ENCODE measurements around the gene TBCC. TPM values are rescaled to one million over a fixed set of nuclear protein-coding genes. Genes with fewer than 3 reads are reported as not detected.
"Not testable (repeated sequence)": the region's sequence is repeated elsewhere in the genome, so short reads cannot be mapped to it uniquely, and the experiment has no call there.

TBCC gene
- total RNA-seq, 1 donor: 33.7 TPM

DNA sequence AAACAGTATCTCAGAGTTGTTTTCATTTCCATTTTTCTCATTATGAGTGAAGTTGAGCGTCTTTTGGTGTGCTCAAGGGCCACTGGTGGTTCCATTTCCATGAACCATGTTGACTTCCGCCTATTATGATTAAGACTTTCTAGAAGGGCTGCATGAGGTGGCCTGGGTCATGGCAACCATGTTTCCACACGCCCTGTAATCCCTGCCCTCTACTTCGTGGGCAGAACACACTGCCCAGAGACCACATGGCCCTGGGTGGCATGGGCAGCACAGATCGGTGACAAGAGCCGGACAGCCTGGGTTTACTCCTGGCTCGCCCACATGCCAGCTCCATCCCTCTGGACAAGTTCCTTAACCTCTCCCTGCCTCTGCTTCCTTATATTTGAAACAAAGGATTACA lies 38.3 kb downstream of the TBCC start:
- H3K4me3 ChIP-seq (ENCODE audit: insufficient read depth, low read length): no peak overlapping the region
- no peak overlapping the region for H2AFZ ChIP-seq (ENCODE audit: low read length)
- no peaks in the 10 kb centered on the region for H3K27me3 ChIP-seq (ENCODE audit: insufficient read depth, low read length)
- no peaks in the 10 kb centered on the region for H4K20me1 ChIP-seq (ENCODE audit: insufficient read depth, low read length)
- H3K4me2 ChIP-seq (ENCODE audit: insufficient read depth, low read length): no peak overlapping the region
- H3K4me1 ChIP-seq (ENCODE audit: insufficient read depth, low read length): no peaks in the 10 kb centered on the region
- DNase-seq (ENCODE audit: insufficient read length, low spot score, missing footprints): no peak
- no peaks in the 10 kb centered on the region for H3K36me3 ChIP-seq (ENCODE audit: insufficient read depth, low read length)
- H3K27ac ChIP-seq (ENCODE audit: low read depth, low read length): no peak overlapping the region
- TF ChIP-seq, protein P1, sequence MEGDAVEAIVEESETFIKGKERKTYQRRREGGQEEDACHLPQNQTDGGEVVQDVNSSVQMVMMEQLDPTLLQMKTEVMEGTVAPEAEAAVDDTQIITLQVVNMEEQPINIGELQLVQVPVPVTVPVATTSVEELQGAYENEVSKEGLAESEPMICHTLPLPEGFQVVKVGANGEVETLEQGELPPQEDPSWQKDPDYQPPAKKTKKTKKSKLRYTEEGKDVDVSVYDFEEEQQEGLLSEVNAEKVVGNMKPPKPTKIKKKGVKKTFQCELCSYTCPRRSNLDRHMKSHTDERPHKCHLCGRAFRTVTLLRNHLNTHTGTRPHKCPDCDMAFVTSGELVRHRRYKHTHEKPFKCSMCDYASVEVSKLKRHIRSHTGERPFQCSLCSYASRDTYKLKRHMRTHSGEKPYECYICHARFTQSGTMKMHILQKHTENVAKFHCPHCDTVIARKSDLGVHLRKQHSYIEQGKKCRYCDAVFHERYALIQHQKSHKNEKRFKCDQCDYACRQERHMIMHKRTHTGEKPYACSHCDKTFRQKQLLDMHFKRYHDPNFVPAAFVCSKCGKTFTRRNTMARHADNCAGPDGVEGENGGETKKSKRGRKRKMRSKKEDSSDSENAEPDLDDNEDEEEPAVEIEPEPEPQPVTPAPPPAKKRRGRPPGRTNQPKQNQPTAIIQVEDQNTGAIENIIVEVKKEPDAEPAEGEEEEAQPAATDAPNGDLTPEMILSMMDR (IDR thresholded peaks at IDR 0.05; ENCODE audit: extremely low read depth, low read depth, low read length): no peak
- peaks cover 6% of the 10 kb centered on the region for H3K9me3 ChIP-seq (ENCODE audit: low read depth, low read length)
- H3K79me2 ChIP-seq (ENCODE audit: insufficient read depth, low read length): no peaks in the 10 kb centered on the region

- H3K36me3 ChIP-seq (ENCODE audit: insufficient read depth, low read length): no peaks in the 10 kb centered on the region
- peak overlapping the region; percentile 93 for H2AFZ ChIP-seq (ENCODE audit: low read length)
- no peaks in the 10 kb centered on the region for H3K79me2 ChIP-seq (ENCODE audit: insufficient read depth, low read length)
- H3K4me3 ChIP-seq (ENCODE audit: insufficient read depth, low read length): no peak overlapping the region
- peak overlapping the region; percentile 87 for H3K4me2 ChIP-seq (ENCODE audit: insufficient read depth, low read length)
- H3K27ac ChIP-seq (ENCODE audit: low read depth, low read length): no peak overlapping the region
- no peaks in the 10 kb centered on the region for H3K27me3 ChIP-seq (ENCODE audit: insufficient read depth, low read length)
- no peak for DNase-seq (ENCODE audit: insufficient read length, low spot score, missing footprints)
- TF ChIP-seq, protein P1 (IDR thresholded peaks at IDR 0.05; ENCODE audit: extremely low read depth, low read depth, low read length): no peak
- H3K9me3 ChIP-seq (ENCODE audit: low read depth, low read length): no peaks in the 10 kb centered on the region
- no peaks in the 10 kb centered on the region for H4K20me1 ChIP-seq (ENCODE audit: insufficient read depth, low read length)
- no peaks in the 10 kb centered on the region for H3K4me1 ChIP-seq (ENCODE audit: insufficient read depth, low read length)
Measured at GRCh38 chr6:42704937-42705374, 40.9 kb downstream of the TBCC start.

DNA sequence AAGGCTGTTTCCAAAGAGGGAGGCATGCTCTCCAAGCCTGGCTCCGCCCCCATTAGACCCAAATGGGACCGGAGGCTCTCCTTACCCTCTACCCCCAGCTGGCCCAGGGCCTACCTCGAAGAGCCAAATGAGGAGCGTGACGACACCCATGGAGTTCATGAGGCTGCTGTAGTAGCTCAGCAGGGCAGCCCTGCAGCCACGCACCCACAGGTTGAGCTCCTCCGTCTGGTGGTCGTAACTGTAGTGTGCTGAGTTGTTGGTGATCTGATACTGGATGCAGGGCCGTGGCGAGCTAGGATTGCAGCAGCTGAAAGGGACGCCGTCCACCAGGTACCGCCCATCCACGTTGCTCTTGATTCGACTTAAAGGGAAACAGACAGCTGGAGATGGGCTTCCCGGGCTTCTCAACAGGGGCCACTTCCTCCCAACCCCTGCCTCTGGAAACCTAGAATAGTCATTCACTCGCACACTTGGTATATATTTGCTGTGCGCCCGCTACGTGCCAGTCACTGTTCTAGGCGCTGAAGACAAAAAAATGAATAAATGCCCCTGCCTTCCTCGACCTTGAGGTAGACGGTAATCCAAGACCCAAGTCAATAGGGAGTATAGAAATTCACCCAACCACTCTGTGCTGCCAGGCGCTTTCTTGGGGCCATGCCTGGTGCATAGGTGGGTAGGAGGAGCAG lies 41.5 kb downstream of the TBCC start:
- Histone ChIP-seq H3K9me3 (ENCODE audit: low read depth, low read length) (no peaks in the 10 kb centered on the region), H4K20me1 (ENCODE audit: insufficient read depth, low read length) (no peaks in the 10 kb centered on the region), H3K4me1 (ENCODE audit: insufficient read depth, low read length) (no peaks in the 10 kb centered on the region), H3K27me3 (ENCODE audit: insufficient read depth, low read length) (no peaks in the 10 kb centered on the region), H3K4me2 (ENCODE audit: insufficient read depth, low read length) (peak overlapping the region; percentile 87), H3K4me3 (ENCODE audit: insufficient read depth, low read length) (peak overlapping the region; percentile 79), H3K36me3 (ENCODE audit: insufficient read depth, low read length) (no peaks in the 10 kb centered on the region), H3K27ac (ENCODE audit: low read depth, low read length) (peak overlapping the region; percentile 66), H2AFZ (ENCODE audit: low read length) (peak overlapping the region; percentile 93), H3K79me2 (ENCODE audit: insufficient read depth, low read length) (no peaks in the 10 kb centered on the region)
- TF ChIP-seq, protein P1 (IDR thresholded peaks at IDR 0.05; ENCODE audit: extremely low read depth, low read depth, low read length): no peak
- peak; percentile 78 for DNase-seq (ENCODE audit: insufficient read length, low spot score, missing footprints)

DNA sequence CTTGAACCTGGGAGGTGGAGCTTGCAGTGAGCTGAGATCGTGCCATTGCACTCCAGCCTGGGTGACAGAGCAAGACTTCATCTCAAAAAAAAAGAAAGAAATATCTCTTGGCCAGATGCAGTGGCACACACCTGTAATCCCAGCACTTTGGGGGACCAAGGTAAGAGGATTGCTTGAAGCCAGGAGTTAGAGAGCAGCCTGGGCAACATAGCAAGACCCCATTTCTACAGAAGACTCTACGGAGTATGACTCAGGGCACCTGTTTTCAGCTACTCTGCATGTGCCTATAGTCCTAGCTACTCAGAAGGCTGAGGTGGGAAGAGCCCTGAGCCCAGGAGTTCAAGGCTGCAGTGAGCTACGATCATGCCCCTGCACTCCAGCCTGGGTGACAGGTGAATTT lies 43.1 kb downstream of the TBCC start:
- H3K9me3 ChIP-seq (ENCODE audit: low read depth, low read length); H2AFZ ChIP-seq (ENCODE audit: low read length); H3K27me3 ChIP-seq (ENCODE audit: insufficient read depth, low read length); H4K20me1 ChIP-seq (ENCODE audit: insufficient read depth, low read length); H3K4me3 ChIP-seq (ENCODE audit: insufficient read depth, low read length); H3K4me2 ChIP-seq (ENCODE audit: insufficient read depth, low read length); H3K79me2 ChIP-seq (ENCODE audit: insufficient read depth, low read length); H3K36me3 ChIP-seq (ENCODE audit: insufficient read depth, low read length); H3K4me1 ChIP-seq (ENCODE audit: insufficient read depth, low read length); DNase-seq (ENCODE audit: insufficient read length, low spot score, missing footprints); H3K27ac ChIP-seq (ENCODE audit: low read depth, low read length): not testable (repeated sequence)
